Hindlimb muscle (tissue), 1 donor: ENCODE data around the gene TMEM183A. TPM values are rescaled to one million over a fixed set of nuclear protein-coding genes. Genes with fewer than 3 reads are reported as not detected.
"Not testable (repeated sequence)": the region's sequence is repeated elsewhere in the genome, so short reads cannot be mapped to it uniquely, and the experiment has no call there.

Experiments
- DNase-seq: peaks from one replicate; pipeline ENCODE4 v3.0.0-alpha.2; 2013
- polyA plus RNA-seq: library from polyadenylated mRNA; unstranded; fragments of 120-200 nt; gene quantifications from one replicate; pipeline ENCODE4 v1.2.1, GENCODE V29; 2013; ENCODE audit not compliant: insufficient read length

TMEM183A gene
- polyA plus RNA-seq = 35.5 TPM

- peak; percentile 98 for DNase-seq
These were observed at the start of gene TMEM183A for GRCh38 chr1:203006948-203007871. Gene TMEM183A, plus strand, starts transcription at chr1:203007374. Its CDS starts 92 bp downstream, at chr1:203007466.

- peak; percentile 92 for DNase-seq
These were observed 49.2 kb upstream of the TMEM183A start, which contains the start of gene ADIPOR1 for GRCh38 chr1:202957733-202958543. Gene ADIPOR1, minus strand, starts transcription at chr1:202958312. Its CDS starts 7,242 bp downstream, at chr1:202951070.

GRCh38 chr1:202958544-202959275 lies 48.5 kb upstream of the TMEM183A start:
- DNase-seq = no peak

GRCh38 chr1:202959276-202959620 lies 47.9 kb upstream of the TMEM183A start:
- no peak for DNase-seq

GRCh38 chr1:202961220-202961880 lies 45.8 kb upstream of the TMEM183A start:
- DNase-seq = no peak

GRCh38 chr1:202964791-202965410 lies 42.3 kb upstream of the TMEM183A start:
- peak; percentile 11 for DNase-seq

- no peak for DNase-seq
These were observed 41.8 kb upstream of the TMEM183A start for GRCh38 chr1:202965422-202965821.

GRCh38 chr1:202966006-202966898 lies 40.9 kb upstream of the TMEM183A start:
- peak; percentile 6 for DNase-seq

GRCh38 chr1:202967684-202968281 lies 39.4 kb upstream of the TMEM183A start:
- no peak for DNase-seq

- DNase-seq = no peak
These were observed 38.8 kb upstream of the TMEM183A start for GRCh38 chr1:202968351-202968750.

GRCh38 chr1:202968895-202969295 lies 38.3 kb upstream of the TMEM183A start:
- DNase-seq = peak; percentile 23

GRCh38 chr1:202972046-202972445 lies 35.1 kb upstream of the TMEM183A start:
- DNase-seq = no peak

GRCh38 chr1:202974856-202975255 lies 32.3 kb upstream of the TMEM183A start:
- DNase-seq = no peak

- DNase-seq = no peak
These were observed 30.5 kb upstream of the TMEM183A start for GRCh38 chr1:202976633-202977032.

GRCh38 chr1:202979459-202979858 lies 27.7 kb upstream of the TMEM183A start:
- DNase-seq = no peak

- no peak for DNase-seq
These were observed 25.2 kb upstream of the TMEM183A start for GRCh38 chr1:202981939-202982338.

GRCh38 chr1:202982715-202983430 lies 24.3 kb upstream of the TMEM183A start:
- DNase-seq = no peak

GRCh38 chr1:202986120-202986519 lies 21.1 kb upstream of the TMEM183A start:
- not testable (repeated sequence) for DNase-seq

- no peak for DNase-seq
These were observed 19.9 kb upstream of the TMEM183A start for GRCh38 chr1:202987255-202987654.
